Jurkat, Clone E6-1 (cell line): Measurements from ENCODE around the gene EXOC6B.
A peak's percentile ranks its signal among the peaks of the same experiment; 100 is the strongest.

Experiments
- DNase-seq: peaks from one replicate; pipeline ENCODE4 v3.0.0-alpha.2; 2011; ENCODE audit warnings: low read depth, low spot score
- H3K4me3 ChIP-seq: 2 replicates; pipeline ENCODE4 v1.5.1; 2011; ENCODE audit warnings: mild to moderate bottlenecking, low read length, control low read depth, moderate library complexity

The EXOC6B gene

DNA sequence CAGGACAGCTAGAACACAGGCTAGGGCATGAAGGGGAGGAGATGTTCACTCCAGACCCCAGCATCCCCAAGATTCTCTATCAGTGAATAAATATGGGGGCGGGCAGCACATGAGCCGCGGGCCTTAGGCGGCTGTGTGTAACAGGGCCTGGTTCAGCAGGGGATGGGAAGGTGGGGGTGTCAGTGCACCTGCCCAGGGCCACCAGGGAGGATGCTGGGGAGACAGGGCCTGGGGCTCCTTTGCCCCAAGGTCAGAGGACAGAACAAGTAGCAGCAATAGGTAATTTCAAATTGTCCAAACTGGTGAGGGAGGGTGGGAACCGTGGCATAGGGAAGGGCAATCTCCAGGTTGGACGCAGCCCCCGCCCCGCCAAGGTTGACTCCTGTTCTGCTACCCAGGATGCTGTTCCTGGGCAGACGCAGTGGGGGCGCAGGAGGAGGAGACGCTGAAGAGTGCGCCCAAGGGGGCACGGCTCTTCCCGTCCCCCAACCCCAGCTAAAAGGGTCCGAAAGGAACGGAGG, 694.4 kb downstream of the EXOC6B start:
- H3K4me3 ChIP-seq: no peak overlapping the region
- no peak for DNase-seq

DNA sequence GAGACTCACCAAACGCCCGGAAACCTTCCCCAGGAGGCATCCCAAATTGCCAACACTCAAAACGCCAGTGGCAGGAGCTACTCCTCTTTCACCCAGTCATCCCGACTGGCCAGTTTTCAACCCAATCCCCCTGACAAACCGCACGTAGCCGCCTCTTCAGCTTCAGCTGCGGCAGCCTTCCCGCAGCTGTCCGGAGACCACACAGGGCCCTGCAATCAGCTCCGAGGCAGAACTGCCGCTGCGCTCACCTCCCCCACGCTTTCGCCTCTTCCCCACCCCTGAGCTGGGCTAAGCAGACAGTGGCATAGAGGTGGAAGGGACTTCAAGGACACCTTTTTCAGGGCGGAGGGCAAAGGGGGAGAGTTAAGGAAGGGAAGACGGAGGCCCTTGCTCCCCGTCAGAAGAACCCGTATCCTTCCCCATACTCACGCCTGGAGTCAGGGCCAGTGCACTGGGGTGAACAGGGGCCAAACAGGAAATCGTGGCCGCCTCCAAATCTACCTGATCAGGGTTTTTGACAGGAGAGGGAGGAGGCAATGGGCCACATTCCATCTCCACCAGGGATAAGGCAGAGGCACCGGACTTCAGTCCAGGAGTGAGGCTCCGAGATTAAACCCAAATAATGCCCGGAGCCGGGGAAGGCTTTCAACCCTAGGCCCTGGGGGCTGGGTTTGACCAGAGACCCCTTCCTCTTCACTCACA, 695.0 kb downstream of the EXOC6B start:
- no peak overlapping the region for H3K4me3 ChIP-seq
- DNase-seq: no peak

GRCh38 chr2:72129681-72130340, 696.0 kb downstream of the EXOC6B start:
- no peak for DNase-seq

GRCh38 chr2:72128843-72129227, 697.0 kb downstream of the EXOC6B start:
- DNase-seq: no peak
- H3K4me3 ChIP-seq: no peak overlapping the region

More at GRCh38 chr2:72129681-72130340, 696.0 kb downstream of the EXOC6B start:
- H3K4me3 ChIP-seq: no peak overlapping the region

DNA sequence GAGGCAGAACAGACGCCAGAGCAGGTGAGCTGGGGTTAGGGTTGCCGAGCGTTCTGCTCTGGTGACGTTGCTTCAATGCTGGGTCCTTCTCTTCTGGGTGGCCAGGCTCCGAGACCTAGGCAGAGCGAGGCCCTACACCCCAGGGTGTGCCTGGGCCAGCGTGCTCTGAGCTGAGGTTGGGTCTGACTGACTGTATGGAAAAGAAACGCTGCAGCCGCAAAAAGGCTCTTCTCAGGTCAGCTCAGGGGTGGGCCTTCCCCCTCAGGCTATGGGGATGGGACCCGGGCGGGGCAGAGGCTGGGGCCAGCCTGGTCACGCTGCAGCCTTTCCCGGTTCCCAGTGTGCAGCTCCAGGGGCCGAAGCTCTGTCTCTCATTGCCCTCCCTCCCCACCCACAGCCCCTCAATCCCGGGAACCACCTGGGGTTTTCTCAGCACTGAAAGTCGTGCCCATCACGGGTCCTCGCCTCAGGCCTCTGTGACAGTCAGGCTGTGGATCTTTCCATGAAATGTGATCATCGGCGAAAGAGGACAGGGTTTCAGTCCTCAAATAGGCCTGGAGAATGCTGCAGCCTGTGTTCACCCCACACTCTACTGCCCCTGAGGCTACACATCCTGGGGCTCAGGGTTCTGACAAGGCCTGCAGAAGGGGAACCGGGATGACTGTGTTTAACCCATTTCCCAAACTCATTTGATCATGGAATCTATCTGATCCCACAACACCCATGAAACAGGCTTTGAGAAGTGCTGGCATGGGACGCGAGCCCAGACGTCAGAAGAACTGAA, 697.6 kb downstream of the EXOC6B start:
- no peak for DNase-seq
- H3K4me3 ChIP-seq: no peak overlapping the region

DNA sequence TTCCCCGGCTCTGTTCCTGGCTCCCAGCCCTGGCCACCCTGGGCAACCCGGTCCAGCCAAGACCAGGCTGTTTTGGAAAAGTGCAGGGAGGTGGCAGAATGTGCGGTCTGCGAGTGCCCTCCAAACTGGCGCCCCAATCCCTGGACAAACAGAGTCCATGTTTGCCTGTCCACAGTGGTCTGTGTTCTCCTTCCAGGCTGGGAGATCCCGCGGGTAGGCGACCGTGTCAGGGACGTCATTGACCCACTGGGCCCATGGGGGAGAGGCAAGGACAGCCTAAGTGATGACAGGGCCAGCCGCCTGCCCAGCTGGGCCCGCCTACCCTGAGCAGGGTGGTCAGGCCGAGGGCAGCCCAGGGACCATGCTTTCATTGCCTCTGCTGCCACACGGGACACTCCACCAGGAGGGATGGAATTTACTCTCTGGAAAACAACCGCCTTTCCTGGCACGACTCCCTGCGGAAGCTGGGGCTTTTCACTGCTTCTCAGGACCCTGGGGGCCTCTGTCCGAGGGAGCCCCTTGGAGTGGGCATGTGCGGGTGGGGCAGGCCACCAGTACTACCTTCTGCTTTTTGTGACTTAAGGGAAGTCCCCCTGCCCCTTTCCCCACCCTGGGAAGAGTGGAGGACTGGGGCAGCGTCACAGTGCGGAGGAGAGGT, 698.3 kb downstream of the EXOC6B start:
- DNase-seq: no peak
- H3K4me3 ChIP-seq: no peak overlapping the region

DNA sequence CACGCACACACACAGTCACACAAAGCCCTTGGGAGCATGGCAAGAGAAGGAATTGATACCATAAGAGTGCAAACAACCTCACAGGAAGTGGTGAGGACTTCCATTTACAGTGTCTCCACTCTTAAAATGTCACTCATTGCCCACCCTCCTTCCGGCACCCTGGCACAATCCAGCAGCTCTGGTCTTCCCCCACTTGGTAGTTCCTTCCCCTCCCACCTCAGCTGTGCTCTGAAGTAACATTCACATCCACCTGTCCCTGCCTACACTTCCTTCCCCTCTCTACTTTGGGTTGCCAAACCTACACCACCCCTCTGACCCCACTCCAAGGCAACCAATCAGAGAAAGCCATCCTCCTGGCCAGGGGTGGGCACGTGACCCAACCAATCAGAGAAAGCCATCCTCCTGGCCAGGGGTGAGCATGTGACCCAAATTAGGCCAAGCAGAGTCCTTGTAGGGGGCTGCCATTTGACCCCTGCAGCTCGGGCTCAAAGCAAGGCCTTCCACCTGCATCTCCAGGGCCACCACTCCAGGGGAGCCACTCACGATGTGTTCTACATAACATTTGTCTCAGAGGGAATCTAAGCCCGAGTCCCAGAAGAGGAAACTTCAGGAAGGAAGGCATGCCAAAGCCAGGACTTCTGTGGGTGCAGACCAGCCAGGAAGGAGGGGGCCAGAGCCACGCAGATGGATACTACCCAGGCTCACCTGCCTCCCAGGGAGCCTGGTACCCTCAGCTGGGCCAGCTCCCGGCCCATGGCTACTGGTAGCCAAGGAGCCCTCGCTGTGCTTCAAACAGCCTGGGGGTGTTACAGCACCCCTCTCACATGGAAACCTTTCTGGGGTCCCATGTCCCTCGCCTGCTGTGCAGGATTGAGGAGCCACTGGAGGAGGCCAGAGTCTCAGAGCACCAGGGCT, 699.4 kb downstream of the EXOC6B start:
- peak; percentile 62 for DNase-seq
- H3K4me3 ChIP-seq: no peak overlapping the region
